ENCODE measurements around the gene TXNDC17.
"Not testable (repeated sequence)": the region's sequence is repeated elsewhere in the genome, so short reads cannot be mapped to it uniquely, and the experiment has no call there.

TXNDC17 gene

GRCh38 chr17:6660805-6661463 lies 20.1 kb downstream of the TXNDC17 start:
- Histone ChIP-seq H3K27me3 (replicated peaks in 2 of 5; ENCODE audit: control insufficient read depth in 4 of 5, insufficient read depth in 5 of 5, low read length in 4 of 5) (peaks cover 0 to 15% (median 4%) of the 10 kb centered on the region in 5 experiments), H3K27ac (ENCODE audit: insufficient read depth in 1 of 2, low read depth in 1 of 2, low read length in 2 of 2, poor library complexity in 1 of 2, severe bottlenecking in 2 of 2) (no peak overlapping the region), H3K36me3 (ENCODE audit: control insufficient read depth in 4 of 4, insufficient read depth in 4 of 4, low read length in 3 of 4) (no peaks in the 10 kb centered on the region), H3K4me3 (ENCODE audit: control insufficient read depth in 1 of 7, extremely low read depth in 1 of 7, insufficient read depth in 4 of 7, low read depth in 2 of 7, low read length in 6 of 7) (peak overlapping the region in 6 of 7 experiments; percentile 1 to 28 (median 16)), H3K4me1 (ENCODE audit: control extremely low read depth in 1 of 4, control insufficient read depth in 4 of 4, insufficient read depth in 4 of 4, low read length in 3 of 4) (peaks cover 6 to 40% (median 30%) of the 10 kb centered on the region in 4 experiments), H3K9me3 (ENCODE audit: control extremely low read depth in 1 of 5, control insufficient read depth in 4 of 5, insufficient read depth in 2 of 5, low read depth in 1 of 5, low read length in 4 of 5) (no peaks in the 10 kb centered on the region)
- ChIA-PET CTCF (interaction anchor here (0.8 to 2.7 kb wide), 4 partner anchors 10 to 13 kb away, joined by 4 to 12 read pairs (median 4); partner anchors contain the start of genes C17orf100 and MED31), POLR2A (no interaction called here)
- peak; percentile 54 to 92 (median 89) for DNase-seq
- WGBS (ENCODE audit: insufficient coverage): 0% methylated on average over 8 of the region's 11 CpGs

GRCh38 chr17:6661464-6661848 lies 20.6 kb downstream of the TXNDC17 start:
- Histone ChIP-seq H3K27me3 (replicated peaks in 2 of 5; ENCODE audit: control insufficient read depth in 4 of 5, insufficient read depth in 5 of 5, low read length in 4 of 5) (peaks cover 0 to 15% (median 4%) of the 10 kb centered on the region in 5 experiments), H3K4me3 (ENCODE audit: control insufficient read depth in 1 of 7, extremely low read depth in 1 of 7, insufficient read depth in 4 of 7, low read depth in 2 of 7, low read length in 6 of 7) (peak overlapping the region in 5 of 7 experiments; percentile 1 to 28 (median 15)), H3K27ac (ENCODE audit: insufficient read depth in 1 of 2, low read depth in 1 of 2, low read length in 2 of 2, poor library complexity in 1 of 2, severe bottlenecking in 2 of 2) (no peak overlapping the region), H3K9me3 (ENCODE audit: control extremely low read depth in 1 of 5, control insufficient read depth in 4 of 5, insufficient read depth in 2 of 5, low read depth in 1 of 5, low read length in 4 of 5) (no peaks in the 10 kb centered on the region), H3K4me1 (ENCODE audit: control extremely low read depth in 1 of 4, control insufficient read depth in 4 of 4, insufficient read depth in 4 of 4, low read length in 3 of 4) (peaks cover 6 to 41% (median 31%) of the 10 kb centered on the region in 4 experiments), H3K36me3 (ENCODE audit: control insufficient read depth in 4 of 4, insufficient read depth in 4 of 4, low read length in 3 of 4) (no peaks in the 10 kb centered on the region)
- ChIA-PET CTCF (interaction anchor here (0.8 to 2.7 kb wide), 5 partner anchors 9 to 89 kb away, joined by 3 to 12 read pairs (median 4); partner anchors contain the start of genes C17orf100 and MED31), POLR2A (no interaction called here)
- WGBS (ENCODE audit: insufficient coverage): no CpG with 5 or more reads among the region's 2 CpGs
- DNase-seq: no peak

GRCh38 chr17:6663200-6663599 lies 22.3 kb downstream of the TXNDC17 start:
- Histone ChIP-seq H3K27me3 (replicated peaks in 2 of 5; ENCODE audit: control insufficient read depth in 4 of 5, insufficient read depth in 5 of 5, low read length in 4 of 5) (peaks cover 0 to 10% (median 2%) of the 10 kb centered on the region in 5 experiments), H3K4me1 (ENCODE audit: control extremely low read depth in 1 of 4, control insufficient read depth in 4 of 4, insufficient read depth in 4 of 4, low read length in 3 of 4) (peaks cover 6 to 33% (median 25%) of the 10 kb centered on the region in 4 experiments)
- DNase-seq; H3K36me3 ChIP-seq (ENCODE audit: control insufficient read depth in 4 of 4, insufficient read depth in 4 of 4, low read length in 3 of 4); H3K27ac ChIP-seq (ENCODE audit: insufficient read depth in 1 of 2, low read depth in 1 of 2, low read length in 2 of 2, poor library complexity in 1 of 2, severe bottlenecking in 2 of 2); POLR2A ChIA-PET; H3K4me3 ChIP-seq (ENCODE audit: control insufficient read depth in 1 of 7, extremely low read depth in 1 of 7, insufficient read depth in 4 of 7, low read depth in 2 of 7, low read length in 6 of 7); H3K9me3 ChIP-seq (ENCODE audit: control extremely low read depth in 1 of 5, control insufficient read depth in 4 of 5, insufficient read depth in 2 of 5, low read depth in 1 of 5, low read length in 4 of 5); CTCF ChIA-PET: not testable (repeated sequence)
- 99% methylated on average over 13 of the region's 14 CpGs for WGBS (ENCODE audit: insufficient coverage)

- WGBS (ENCODE audit: insufficient coverage): 20% methylated on average over 9 of the region's 9 CpGs
- CTCF ChIA-PET: interaction anchor here (0.7 to 2.8 kb wide), 9 partner anchors 11 to 341 kb away, joined by 3 to 19 read pairs (median 5); no protein-coding TSS in a partner anchor
- H3K27me3 ChIP-seq (replicated peaks in 2 of 5; ENCODE audit: control insufficient read depth in 4 of 5, insufficient read depth in 5 of 5, low read length in 4 of 5): peaks cover 0 to 17% (median 9%) of the 10 kb centered on the region in 5 experiments
Measured at GRCh38 chr17:6666077-6666521, 25.2 kb downstream of the TXNDC17 start.

GRCh38 chr17:6666557-6666956 lies 25.7 kb downstream of the TXNDC17 start:
- H3K9me3 ChIP-seq (ENCODE audit: control extremely low read depth in 1 of 5, control insufficient read depth in 4 of 5, insufficient read depth in 2 of 5, low read depth in 1 of 5, low read length in 4 of 5): no peaks in the 10 kb centered on the region
- H3K27ac ChIP-seq (ENCODE audit: insufficient read depth in 1 of 2, low read depth in 1 of 2, low read length in 2 of 2, poor library complexity in 1 of 2, severe bottlenecking in 2 of 2): no peak overlapping the region
- peaks cover 0 to 21% (median 9%) of the 10 kb centered on the region in 5 experiments for H3K27me3 ChIP-seq (replicated peaks in 2 of 5; ENCODE audit: control insufficient read depth in 4 of 5, insufficient read depth in 5 of 5, low read length in 4 of 5)
- POLR2A ChIA-PET: no interaction called here
- CTCF ChIA-PET: interaction anchor here (0.7 to 2.8 kb wide), 9 partner anchors 10 to 341 kb away, joined by 3 to 19 read pairs (median 5); no protein-coding TSS in a partner anchor
- H3K4me1 ChIP-seq (ENCODE audit: control extremely low read depth in 1 of 4, control insufficient read depth in 4 of 4, insufficient read depth in 4 of 4, low read length in 3 of 4): peaks cover 2 to 15% (median 7%) of the 10 kb centered on the region in 4 experiments
- DNase-seq: no peak
- no peak overlapping the region for H3K4me3 ChIP-seq (ENCODE audit: control insufficient read depth in 1 of 7, extremely low read depth in 1 of 7, insufficient read depth in 4 of 7, low read depth in 2 of 7, low read length in 6 of 7)
- H3K36me3 ChIP-seq (ENCODE audit: control insufficient read depth in 4 of 4, insufficient read depth in 4 of 4, low read length in 3 of 4): no peaks in the 10 kb centered on the region
- WGBS (ENCODE audit: insufficient coverage): 96% methylated on average over 5 of the region's 6 CpGs

More at GRCh38 chr17:6666077-6666521, 25.2 kb downstream of the TXNDC17 start:
- POLR2A ChIA-PET: no interaction called here
- Histone ChIP-seq H3K9me3 (ENCODE audit: control extremely low read depth in 1 of 5, control insufficient read depth in 4 of 5, insufficient read depth in 2 of 5, low read depth in 1 of 5, low read length in 4 of 5) (no peaks in the 10 kb centered on the region), H3K36me3 (ENCODE audit: control insufficient read depth in 4 of 4, insufficient read depth in 4 of 4, low read length in 3 of 4) (no peaks in the 10 kb centered on the region), H3K4me1 (ENCODE audit: control extremely low read depth in 1 of 4, control insufficient read depth in 4 of 4, insufficient read depth in 4 of 4, low read length in 3 of 4) (peaks cover 6 to 20% (median 11%) of the 10 kb centered on the region in 4 experiments), H3K27ac (ENCODE audit: insufficient read depth in 1 of 2, low read depth in 1 of 2, low read length in 2 of 2, poor library complexity in 1 of 2, severe bottlenecking in 2 of 2) (no peak overlapping the region), H3K4me3 (ENCODE audit: control insufficient read depth in 1 of 7, extremely low read depth in 1 of 7, insufficient read depth in 4 of 7, low read depth in 2 of 7, low read length in 6 of 7) (no peak overlapping the region)
- peak; percentile 73 to 82 (median 73) for DNase-seq

GRCh38 chr17:6667516-6667915 lies 26.7 kb downstream of the TXNDC17 start:
- Histone ChIP-seq H3K27me3 (replicated peaks in 2 of 5; ENCODE audit: control insufficient read depth in 4 of 5, insufficient read depth in 5 of 5, low read length in 4 of 5) (peaks cover 0 to 22% (median 9%) of the 10 kb centered on the region in 5 experiments), H3K4me1 (ENCODE audit: control extremely low read depth in 1 of 4, control insufficient read depth in 4 of 4, insufficient read depth in 4 of 4, low read length in 3 of 4) (peaks cover 0 to 7% (median 2%) of the 10 kb centered on the region in 4 experiments), H3K27ac (ENCODE audit: insufficient read depth in 1 of 2, low read depth in 1 of 2, low read length in 2 of 2, poor library complexity in 1 of 2, severe bottlenecking in 2 of 2) (no peak overlapping the region), H3K36me3 (ENCODE audit: control insufficient read depth in 4 of 4, insufficient read depth in 4 of 4, low read length in 3 of 4) (no peaks in the 10 kb centered on the region), H3K9me3 (ENCODE audit: control extremely low read depth in 1 of 5, control insufficient read depth in 4 of 5, insufficient read depth in 2 of 5, low read depth in 1 of 5, low read length in 4 of 5) (no peaks in the 10 kb centered on the region), H3K4me3 (ENCODE audit: control insufficient read depth in 1 of 7, extremely low read depth in 1 of 7, insufficient read depth in 4 of 7, low read depth in 2 of 7, low read length in 6 of 7) (no peak overlapping the region)
- POLR2A ChIA-PET: interaction anchor here (1.4 kb wide), 1 partner anchor 10 kb away, joined by 4 read pairs; no protein-coding TSS in a partner anchor
- DNase-seq: no peak
- 60% methylated on average over 3 of the region's 6 CpGs for WGBS (ENCODE audit: insufficient coverage)
- CTCF ChIA-PET: interaction anchor here (0.7 to 2.8 kb wide), 7 partner anchors 9 to 337 kb away, joined by 3 to 19 read pairs (median 4); no protein-coding TSS in a partner anchor

- WGBS (ENCODE audit: insufficient coverage): 99% methylated on average over 8 of the region's 17 CpGs
- Histone ChIP-seq H3K27ac (ENCODE audit: insufficient read depth in 1 of 2, low read depth in 1 of 2, low read length in 2 of 2, poor library complexity in 1 of 2, severe bottlenecking in 2 of 2) (no peak overlapping the region), H3K4me1 (ENCODE audit: control extremely low read depth in 1 of 4, control insufficient read depth in 4 of 4, insufficient read depth in 4 of 4, low read length in 3 of 4) (peaks cover 0 to 6% (median 2%) of the 10 kb centered on the region in 4 experiments), H3K36me3 (ENCODE audit: control insufficient read depth in 4 of 4, insufficient read depth in 4 of 4, low read length in 3 of 4) (no peaks in the 10 kb centered on the region), H3K9me3 (ENCODE audit: control extremely low read depth in 1 of 5, control insufficient read depth in 4 of 5, insufficient read depth in 2 of 5, low read depth in 1 of 5, low read length in 4 of 5) (no peaks in the 10 kb centered on the region), H3K4me3 (ENCODE audit: control insufficient read depth in 1 of 7, extremely low read depth in 1 of 7, insufficient read depth in 4 of 7, low read depth in 2 of 7, low read length in 6 of 7) (no peak overlapping the region), H3K27me3 (replicated peaks in 2 of 5; ENCODE audit: control insufficient read depth in 4 of 5, insufficient read depth in 5 of 5, low read length in 4 of 5) (peaks cover 0 to 21% (median 9%) of the 10 kb centered on the region in 5 experiments)
- no peak for DNase-seq
- ChIA-PET CTCF (interaction anchor here (0.7 to 2.8 kb wide), 5 partner anchors 9 to 242 kb away, joined by 3 to 19 read pairs (median 4); no protein-coding TSS in a partner anchor), POLR2A (interaction anchor here (1.4 kb wide), 1 partner anchor 9 kb away, joined by 4 read pairs; no protein-coding TSS in a partner anchor)
Measured at GRCh38 chr17:6668219-6668618, 27.4 kb downstream of the TXNDC17 start.

All from common myeloid progenitor, CD34-positive (primary cell).